ENCODE data around the gene KDM4C.

GRCh38 chr9:7174884-7175283 lies 417.1 kb downstream of the KDM4C start:
- TF ChIP-seq CTCF (IDR thresholded peaks at IDR 0.05; ENCODE audit: insufficient read depth, low read depth, low read length) = no peak
- no peak for TF ChIP-seq EZH2 (IDR thresholded peaks at IDR 0.05; ENCODE audit: insufficient read depth, low read length)
